Hepatocyte (in vitro differentiated cells): ENCODE results near the gene TEX11. TPM values are rescaled to one million over a fixed set of nuclear protein-coding genes. Genes with fewer than 3 reads are reported as not detected.

Experiments
- DNase-seq: peaks from one replicate; pipeline ENCODE4 v3.0.0-alpha.2; 2016; ENCODE audit warnings: low spot score
- H2AFZ ChIP-seq: fragments of 200-600 bp; sonication (generic); 2 replicates; pipeline ENCODE4 v1.6.0; 2016; ENCODE audit warnings: antibody characterized with exemption, mild to moderate bottlenecking
- H3K27ac ChIP-seq: fragments of 200-600 bp; sonication (generic); 2 replicates; pipeline ENCODE4 v1.5.1; 2016; ENCODE audit warnings: mild to moderate bottlenecking
- H3K27me3 ChIP-seq: fragments of 200-600 bp; sonication (generic); 2 replicates; pipeline ENCODE4 v1.6.1; 2016
- H3K36me3 ChIP-seq: fragments of 200-600 bp; sonication (generic); replicated peaks from 2 replicates; pipeline ENCODE4 v1.5.1; 2016; ENCODE audit warnings: low read depth; ENCODE audit not compliant: insufficient read depth
- H3K4me1 ChIP-seq: fragments of 200-600 bp; sonication (generic); 2 replicates; pipeline ENCODE4 v1.5.1; 2016; ENCODE audit warnings: mild to moderate bottlenecking, moderate library complexity; ENCODE audit not compliant: insufficient read depth
- H3K4me2 ChIP-seq: fragments of 200-600 bp; sonication (generic); 2 replicates; pipeline ENCODE4 v1.6.0; 2016
- H3K4me3 ChIP-seq: fragments of 200-600 bp; sonication (generic); 2 replicates; pipeline ENCODE4 v1.5.1; 2016; ENCODE audit warnings: mild to moderate bottlenecking
- H3K79me2 ChIP-seq: fragments of 200-600 bp; sonication (generic); 2 replicates; pipeline ENCODE4 v1.6.0; 2017; ENCODE audit warnings: mild to moderate bottlenecking
- H3K9me2 ChIP-seq: fragments of 200-600 bp; sonication (generic); replicated peaks from 2 replicates; pipeline ENCODE4 v1.6.0; 2017; ENCODE audit warnings: mild to moderate bottlenecking; ENCODE audit not compliant: insufficient read depth
- H3K9me3 ChIP-seq: fragments of 200-600 bp; sonication (generic); 2 replicates; pipeline ENCODE4 v1.5.1; 2016; ENCODE audit warnings: low read depth, mild to moderate bottlenecking
- H4K20me1 ChIP-seq: fragments of 200-600 bp; sonication (generic); 2 replicates; pipeline ENCODE4 v1.6.0; 2016; ENCODE audit warnings: mild to moderate bottlenecking; ENCODE audit not compliant: insufficient read depth, poor library complexity, severe bottlenecking
- CTCF ChIP-seq: fragments of 200-600 bp; sonication (generic); IDR thresholded peaks from 2 replicates; pipeline ENCODE4 v1.5.1; 2016; ENCODE audit warnings: antibody characterized with exemption, mild to moderate bottlenecking; ENCODE audit not compliant: poor library complexity
- EZH2 ChIP-seq: fragments of 200-600 bp; sonication (generic); IDR thresholded peaks from 2 replicates; pipeline ENCODE4 v1.6.1; 2016; ENCODE audit warnings: antibody characterized with exemption, mild to moderate bottlenecking, borderline replicate concordance
- EZH2phosphoT487 ChIP-seq: fragments of 200-600 bp; sonication (generic); IDR thresholded peaks from one replicate; pipeline ENCODE4 v1.6.1; 2018; ENCODE audit warnings: antibody characterized with exemption, mild to moderate bottlenecking, low read depth, moderate library complexity; ENCODE audit not compliant: unreplicated experiment, severe bottlenecking
- WGBS: methylation state at CpG from one replicate; pipeline ENCODE4 v1.1.6; 2016; ENCODE audit warnings: low lambda C conversion rate; ENCODE audit errors: missing lambda C conversion rate; 5-methylcytosine and 5-hydroxymethylcytosine counted together
- polyA plus RNA-seq: library from polyadenylated mRNA; unstranded; fragments of >200 nt; fragmentation: Nextera tagmentation; extraction: Ambion mirVana; gene quantifications from 2 replicates; pipeline ENCODE4 v1.2.1, GENCODE V29; 2016
- total RNA-seq: library from RNA; depleted of rRNA; stranded (reverse); fragments of >200 nt; gene quantifications from 2 replicates; pipeline ENCODE4 v1.2.3, GENCODE V29; 2014

TEX11 gene
- total and polyA plus RNA-seq, 2 experiments from 2014 or later, result 0.20 TPM; not detected in 1

GRCh38 chrX:70482300-70482699, 426.2 kb downstream of the TEX11 start:
- peaks cover 25% of the 10 kb centered on the region for H3K4me1 ChIP-seq
- H3K9me3 ChIP-seq, result no peaks in the 10 kb centered on the region
- H3K27me3 ChIP-seq, result no peaks in the 10 kb centered on the region
- peak overlapping the region; percentile 58 for H3K27ac ChIP-seq
- H3K36me3 ChIP-seq, result no peaks in the 10 kb centered on the region
- H3K9me2 ChIP-seq, result no peaks in the 10 kb centered on the region
- 60% methylated on average over 1 of the region's 2 CpGs for WGBS
- H2AFZ ChIP-seq, result no peak overlapping the region
- peak overlapping the region; percentile 15 for H3K4me2 ChIP-seq
- peaks cover 4% of the 10 kb centered on the region for H3K79me2 ChIP-seq
- no peak for DNase-seq
- no peak for TF ChIP-seq EZH2phosphoT487
- TF ChIP-seq CTCF, result no peak
- TF ChIP-seq EZH2, result no peak
- H3K4me3 ChIP-seq, result no peak overlapping the region
- peaks cover 5% of the 10 kb centered on the region for H4K20me1 ChIP-seq

- H3K4me1 ChIP-seq, result peaks cover 25% of the 10 kb centered on the region
- H3K36me3 ChIP-seq, result no peaks in the 10 kb centered on the region
- H3K9me2 ChIP-seq, result no peaks in the 10 kb centered on the region
- DNase-seq, result peak; percentile 17
- peaks cover 4% of the 10 kb centered on the region for H3K79me2 ChIP-seq
- no peak overlapping the region for H3K4me3 ChIP-seq
- no peaks in the 10 kb centered on the region for H3K9me3 ChIP-seq
- peaks cover 5% of the 10 kb centered on the region for H4K20me1 ChIP-seq
- TF ChIP-seq CTCF (no peak), EZH2phosphoT487 (no peak), EZH2 (no peak)
- H3K27ac ChIP-seq, result peak overlapping the region; percentile 58
- no peak overlapping the region for H2AFZ ChIP-seq
- H3K4me2 ChIP-seq, result peak overlapping the region; percentile 15
- WGBS, result 62% methylated on average over 8 of the region's 8 CpGs
- H3K27me3 ChIP-seq, result no peaks in the 10 kb centered on the region
Measured at GRCh38 chrX:70481471-70482270, 426.8 kb downstream of the TEX11 start.

- Histone ChIP-seq H3K9me3 (no peaks in the 10 kb centered on the region), H3K4me2 (no peak overlapping the region), H3K79me2 (peaks cover 12% of the 10 kb centered on the region), H4K20me1 (peaks cover 5% of the 10 kb centered on the region), H3K27me3 (no peaks in the 10 kb centered on the region), H3K9me2 (no peaks in the 10 kb centered on the region), H3K27ac (peak overlapping the region; percentile 57), H2AFZ (no peak overlapping the region), H3K36me3 (no peaks in the 10 kb centered on the region), H3K4me3 (no peak overlapping the region), H3K4me1 (peaks cover 25% of the 10 kb centered on the region)
- TF ChIP-seq CTCF, result no peak
- no peak for TF ChIP-seq EZH2
- no peak for TF ChIP-seq EZH2phosphoT487
- no peak for DNase-seq
- 63% methylated on average over 9 of the region's 9 CpGs for WGBS
Measured at GRCh38 chrX:70480660-70481018, 427.9 kb downstream of the TEX11 start.
